GM19043 (cell line): ENCODE measurements around the gene MED29.

ENCODE experiments used
- ATAC-seq: cut with Tn5 transposase; IDR thresholded peaks from one replicate; pipeline ENCODE4 v1.9.1; 2021; ENCODE audit warnings: low read depth; ENCODE audit not compliant: unreplicated experiment

The MED29 gene

GRCh38 chr19:39410017-39410830, 19.0 kb downstream of the MED29 start:
- no peak for ATAC-seq

DNA sequence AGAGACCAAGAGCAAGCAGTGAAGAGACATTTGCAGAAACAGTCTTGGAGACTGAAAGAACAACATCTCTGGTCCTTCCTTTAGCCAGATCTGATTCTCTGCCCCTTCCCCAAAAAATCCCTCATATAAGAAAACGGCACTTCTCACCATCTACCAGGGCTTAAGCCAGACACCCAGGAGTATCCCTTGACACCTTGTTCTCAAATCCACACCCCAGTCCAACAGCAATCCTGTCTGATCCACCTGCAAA, 19.6 kb downstream of the MED29 start:
- no peak for ATAC-seq

- ATAC-seq, result no peak
Measured at GRCh38 chr19:39411081-39411831, 20.1 kb downstream of the MED29 start.

DNA sequence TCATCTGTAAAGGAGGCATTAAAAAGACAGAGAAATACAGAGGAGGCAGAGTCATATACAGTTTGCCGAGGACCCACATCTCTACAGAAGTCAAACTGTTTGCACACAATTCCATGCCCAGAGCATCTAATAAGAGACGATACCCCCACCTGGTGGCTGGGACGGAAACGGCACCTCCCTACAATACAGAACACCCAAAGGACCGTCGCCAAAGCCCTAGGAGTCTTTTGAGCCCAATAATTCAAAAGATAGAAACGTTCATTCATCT, 20.6 kb downstream of the MED29 start:
- ATAC-seq, result peak; percentile 17

GRCh38 chr19:39412100-39412866, 21.1 kb downstream of the MED29 start, which contains the start of gene PLEKHG2:
PLEKHG2 (plus strand) TSS chr19:39412669; CDS start chr19:39414087, 1,418 bp downstream.
- ATAC-seq, result peak; percentile 67

- no peak for ATAC-seq
Measured at GRCh38 chr19:39412867-39413271, 21.7 kb downstream of the MED29 start.

GRCh38 chr19:39413272-39413910, 22.2 kb downstream of the MED29 start:
- no peak for ATAC-seq

DNA sequence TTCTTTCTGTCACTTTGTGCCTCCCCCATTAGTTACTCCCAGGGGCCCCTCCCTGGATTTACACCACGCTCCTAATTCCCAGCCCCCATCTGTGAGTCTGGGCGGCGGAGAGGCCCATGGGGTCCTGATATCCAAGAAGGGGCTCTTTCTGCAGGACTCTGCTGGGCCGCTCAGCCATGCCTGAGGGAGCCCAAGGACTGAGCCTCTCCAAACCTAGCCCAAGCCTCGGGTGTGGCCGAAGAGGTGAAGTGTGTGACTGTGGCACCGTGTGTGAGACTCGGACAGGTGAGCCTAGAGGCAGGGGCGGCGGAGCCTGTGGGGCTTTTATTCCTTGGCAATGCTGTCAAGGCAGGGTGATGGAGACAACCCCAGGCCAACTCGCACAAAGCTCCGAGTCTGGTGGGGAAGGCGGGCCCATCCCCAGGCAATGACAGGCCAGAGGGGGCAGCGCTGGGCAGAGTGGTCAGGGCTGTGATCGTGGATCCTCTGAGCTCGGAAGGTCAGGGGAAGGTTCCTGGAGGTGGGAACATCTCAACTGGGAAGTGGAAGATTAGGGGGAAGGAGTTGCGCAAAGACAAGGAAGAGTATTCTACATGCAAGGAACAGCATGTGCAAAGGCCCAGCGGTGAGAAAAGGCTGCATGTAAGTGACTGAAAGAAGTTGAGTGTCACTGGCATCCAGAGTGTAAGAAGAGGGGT, 22.9 kb downstream of the MED29 start:
- no peak for ATAC-seq

GRCh38 chr19:39415111-39416046, 24.2 kb downstream of the MED29 start:
- no peak for ATAC-seq

GRCh38 chr19:39416152-39417120, 25.3 kb downstream of the MED29 start:
- no peak for ATAC-seq

GRCh38 chr19:39417463-39418181, 26.4 kb downstream of the MED29 start:
- ATAC-seq, result no peak

GRCh38 chr19:39419003-39419402, 27.8 kb downstream of the MED29 start:
- no peak for ATAC-seq

- ATAC-seq, result no peak
Measured at GRCh38 chr19:39420769-39421168, 29.6 kb downstream of the MED29 start.

GRCh38 chr19:39422020-39422419, 30.8 kb downstream of the MED29 start:
- ATAC-seq, result no peak

DNA sequence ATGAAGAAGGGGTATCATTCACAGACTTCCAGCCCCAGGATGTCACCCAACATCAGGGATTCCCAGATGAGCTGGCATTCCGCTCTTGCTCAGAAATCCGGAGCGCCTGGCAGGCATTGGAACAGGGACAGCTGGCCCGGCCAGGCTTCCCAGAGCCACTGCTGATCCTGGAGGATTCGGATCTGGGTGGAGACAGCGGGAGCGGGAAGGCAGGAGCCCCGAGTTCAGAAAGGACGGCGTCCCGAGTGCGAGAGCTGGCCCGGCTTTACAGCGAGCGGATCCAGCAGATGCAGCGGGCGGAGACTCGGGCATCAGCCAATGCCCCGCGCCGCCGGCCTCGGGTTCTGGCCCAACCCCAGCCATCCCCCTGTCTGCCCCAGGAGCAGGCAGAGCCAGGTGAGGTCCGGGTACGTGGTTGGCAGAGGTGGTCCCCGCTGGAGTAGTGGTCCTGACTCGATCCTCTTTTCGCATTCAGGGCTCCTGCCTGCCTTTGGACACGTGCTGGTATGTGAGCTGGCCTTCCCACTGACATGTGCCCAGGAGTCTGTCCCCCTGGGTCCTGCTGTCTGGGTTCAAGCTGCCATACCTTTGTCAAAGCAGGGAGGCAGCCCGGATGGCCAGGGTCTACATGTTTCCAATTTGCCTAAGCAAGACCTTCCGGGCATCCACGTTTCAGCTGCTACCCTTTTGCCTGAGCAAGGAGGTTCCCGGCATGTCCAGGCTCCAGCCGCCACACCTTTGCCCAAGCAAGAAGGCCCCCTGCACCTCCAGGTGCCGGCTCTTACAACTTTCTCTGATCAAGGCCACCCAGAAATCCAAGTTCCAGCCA, 32.3 kb downstream of the MED29 start:
- no peak for ATAC-seq

GRCh38 chr19:39424934-39425333, 33.8 kb downstream of the MED29 start:
- no peak for ATAC-seq

DNA sequence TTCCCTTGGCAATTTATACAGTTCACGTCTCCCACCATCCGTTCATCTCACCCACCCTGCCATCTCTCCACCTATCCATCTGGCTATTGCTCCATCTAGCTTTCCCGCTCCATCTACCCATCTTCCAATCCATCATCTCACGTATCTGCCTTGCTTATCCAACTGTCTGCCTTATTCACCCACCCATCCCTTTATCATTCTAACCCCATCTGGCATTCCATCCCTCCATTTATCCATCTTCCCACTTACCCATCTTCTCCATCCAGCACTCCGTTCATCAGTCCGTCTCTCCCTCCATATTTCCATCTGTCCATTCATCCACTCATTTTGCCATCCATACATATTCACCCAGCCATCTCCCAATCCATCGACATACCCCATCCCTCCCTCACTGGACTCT, 34.6 kb downstream of the MED29 start:
- no peak for ATAC-seq
